ENCODE results near the gene FARS2.

Gene FARS2

GRCh38 chr6:5260661-5261544, at the start of gene FARS2, which contains the start of gene LYRM4:
Gene FARS2 (plus strand): TSS chr6:5261513.
Gene LYRM4 (minus strand): TSS chr6:5260950. CDS start chr6:5260733, 217 bp downstream.
- H3K4me3 ChIP-seq (ENCODE audit: low read depth, low read length) = peak within 1 kb of the TSS; percentile 95
- H3K9me3 ChIP-seq (ENCODE audit: control insufficient read depth, insufficient read depth, low read length) = no peaks in the 10 kb centered on the region
- peaks cover 13% of the 10 kb centered on the region for H3K36me3 ChIP-seq (ENCODE audit: control insufficient read depth, insufficient read depth, low read length)
- peak within 1 kb of the TSS; percentile 99 for H3K27ac ChIP-seq (ENCODE audit: low read depth, low read length)
- H3K4me1 ChIP-seq (ENCODE audit: control insufficient read depth, insufficient read depth, low read length) = peaks cover 3% of the 10 kb centered on the region; the same call in 1 of the 2 replicates
- no peaks in the 10 kb centered on the region for H3K27me3 ChIP-seq (ENCODE audit: control insufficient read depth, insufficient read depth, low read length)
- peak within 1 kb of the TSS; percentile 100 for H3K9ac ChIP-seq (ENCODE audit: low read depth, low read length)

- peaks cover 7% of the 10 kb centered on the region; the same call in 1 of the 2 replicates for H3K4me1 ChIP-seq (ENCODE audit: control insufficient read depth, insufficient read depth, low read length)
- peaks cover 14% of the 10 kb centered on the region for H3K36me3 ChIP-seq (ENCODE audit: control insufficient read depth, insufficient read depth, low read length)
- no peak overlapping the region for H3K27ac ChIP-seq (ENCODE audit: low read depth, low read length)
- no peak overlapping the region for H3K9ac ChIP-seq (ENCODE audit: low read depth, low read length)
- H3K4me3 ChIP-seq (ENCODE audit: low read depth, low read length) = no peak overlapping the region
- H3K9me3 ChIP-seq (ENCODE audit: control insufficient read depth, insufficient read depth, low read length) = no peaks in the 10 kb centered on the region
- H3K27me3 ChIP-seq (ENCODE audit: control insufficient read depth, insufficient read depth, low read length) = no peaks in the 10 kb centered on the region
Observed at GRCh38 chr6:5213836-5214235, 47.5 kb upstream of the FARS2 start.

GRCh38 chr6:5214570-5215052, 46.7 kb upstream of the FARS2 start:
- H3K9ac ChIP-seq (ENCODE audit: low read depth, low read length) = no peak overlapping the region
- peaks cover 7% of the 10 kb centered on the region; the same call in 1 of the 2 replicates for H3K4me1 ChIP-seq (ENCODE audit: control insufficient read depth, insufficient read depth, low read length)
- no peak overlapping the region for H3K4me3 ChIP-seq (ENCODE audit: low read depth, low read length)
- no peaks in the 10 kb centered on the region for H3K9me3 ChIP-seq (ENCODE audit: control insufficient read depth, insufficient read depth, low read length)
- peaks cover 14% of the 10 kb centered on the region for H3K36me3 ChIP-seq (ENCODE audit: control insufficient read depth, insufficient read depth, low read length)
- H3K27ac ChIP-seq (ENCODE audit: low read depth, low read length) = no peak overlapping the region
- H3K27me3 ChIP-seq (ENCODE audit: control insufficient read depth, insufficient read depth, low read length) = no peaks in the 10 kb centered on the region

GRCh38 chr6:5215159-5215558, 46.2 kb upstream of the FARS2 start:
- peaks cover 7% of the 10 kb centered on the region; the same call in 1 of the 2 replicates for H3K4me1 ChIP-seq (ENCODE audit: control insufficient read depth, insufficient read depth, low read length)
- H3K9ac ChIP-seq (ENCODE audit: low read depth, low read length) = no peak overlapping the region
- no peaks in the 10 kb centered on the region for H3K27me3 ChIP-seq (ENCODE audit: control insufficient read depth, insufficient read depth, low read length)
- H3K9me3 ChIP-seq (ENCODE audit: control insufficient read depth, insufficient read depth, low read length) = no peaks in the 10 kb centered on the region
- no peak overlapping the region for H3K27ac ChIP-seq (ENCODE audit: low read depth, low read length)
- no peak overlapping the region for H3K4me3 ChIP-seq (ENCODE audit: low read depth, low read length)
- peaks cover 14% of the 10 kb centered on the region for H3K36me3 ChIP-seq (ENCODE audit: control insufficient read depth, insufficient read depth, low read length)

GRCh38 chr6:5215799-5216198, 45.5 kb upstream of the FARS2 start:
- peaks cover 14% of the 10 kb centered on the region for H3K36me3 ChIP-seq (ENCODE audit: control insufficient read depth, insufficient read depth, low read length)
- H3K27ac ChIP-seq (ENCODE audit: low read depth, low read length) = no peak overlapping the region
- H3K9ac ChIP-seq (ENCODE audit: low read depth, low read length) = no peak overlapping the region
- H3K4me3 ChIP-seq (ENCODE audit: low read depth, low read length) = no peak overlapping the region
- peaks cover 7% of the 10 kb centered on the region; the same call in 1 of the 2 replicates for H3K4me1 ChIP-seq (ENCODE audit: control insufficient read depth, insufficient read depth, low read length)
- no peaks in the 10 kb centered on the region for H3K27me3 ChIP-seq (ENCODE audit: control insufficient read depth, insufficient read depth, low read length)
- H3K9me3 ChIP-seq (ENCODE audit: control insufficient read depth, insufficient read depth, low read length) = no peaks in the 10 kb centered on the region

- H3K27me3 ChIP-seq (ENCODE audit: control insufficient read depth, insufficient read depth, low read length) = no peaks in the 10 kb centered on the region
- H3K36me3 ChIP-seq (ENCODE audit: control insufficient read depth, insufficient read depth, low read length) = peaks cover 17% of the 10 kb centered on the region
- H3K9ac ChIP-seq (ENCODE audit: low read depth, low read length) = no peak overlapping the region
- H3K9me3 ChIP-seq (ENCODE audit: control insufficient read depth, insufficient read depth, low read length) = no peaks in the 10 kb centered on the region
- H3K4me1 ChIP-seq (ENCODE audit: control insufficient read depth, insufficient read depth, low read length) = peaks cover 7% of the 10 kb centered on the region; the same call in 1 of the 2 replicates
- H3K4me3 ChIP-seq (ENCODE audit: low read depth, low read length) = no peak overlapping the region
- H3K27ac ChIP-seq (ENCODE audit: low read depth, low read length) = no peak overlapping the region
Observed at GRCh38 chr6:5217356-5217755, 44.0 kb upstream of the FARS2 start.

GRCh38 chr6:5219011-5219691, 42.2 kb upstream of the FARS2 start:
- Histone ChIP-seq H3K27me3 (ENCODE audit: control insufficient read depth, insufficient read depth, low read length) (no peaks in the 10 kb centered on the region), H3K36me3 (ENCODE audit: control insufficient read depth, insufficient read depth, low read length) (peaks cover 12% of the 10 kb centered on the region; the same call in 1 of the 2 replicates), H3K4me3 (ENCODE audit: low read depth, low read length) (no peak overlapping the region), H3K4me1 (ENCODE audit: control insufficient read depth, insufficient read depth, low read length) (peaks cover 7% of the 10 kb centered on the region; the same call in 1 of the 2 replicates), H3K9me3 (ENCODE audit: control insufficient read depth, insufficient read depth, low read length) (no peaks in the 10 kb centered on the region), H3K27ac (ENCODE audit: low read depth, low read length) (no peak overlapping the region), H3K9ac (ENCODE audit: low read depth, low read length) (no peak overlapping the region)

GRCh38 chr6:5220443-5220842, 40.9 kb upstream of the FARS2 start:
- H3K36me3 ChIP-seq (ENCODE audit: control insufficient read depth, insufficient read depth, low read length) = peaks cover 8% of the 10 kb centered on the region; the same call in 1 of the 2 replicates
- no peaks in the 10 kb centered on the region for H3K9me3 ChIP-seq (ENCODE audit: control insufficient read depth, insufficient read depth, low read length)
- no peak overlapping the region for H3K4me3 ChIP-seq (ENCODE audit: low read depth, low read length)
- no peak overlapping the region for H3K27ac ChIP-seq (ENCODE audit: low read depth, low read length)
- H3K9ac ChIP-seq (ENCODE audit: low read depth, low read length) = no peak overlapping the region
- H3K27me3 ChIP-seq (ENCODE audit: control insufficient read depth, insufficient read depth, low read length) = no peaks in the 10 kb centered on the region
- peaks cover 7% of the 10 kb centered on the region; the same call in 1 of the 2 replicates for H3K4me1 ChIP-seq (ENCODE audit: control insufficient read depth, insufficient read depth, low read length)

GRCh38 chr6:5223309-5223708, 38.0 kb upstream of the FARS2 start:
- Histone ChIP-seq H3K4me3 (ENCODE audit: low read depth, low read length) (no peak overlapping the region), H3K27ac (ENCODE audit: low read depth, low read length) (no peak overlapping the region), H3K27me3 (ENCODE audit: control insufficient read depth, insufficient read depth, low read length) (no peaks in the 10 kb centered on the region), H3K36me3 (ENCODE audit: control insufficient read depth, insufficient read depth, low read length) (peaks cover 8% of the 10 kb centered on the region; the same call in 1 of the 2 replicates), H3K4me1 (ENCODE audit: control insufficient read depth, insufficient read depth, low read length) (0 out of 2 replicates have a peak, but pooled peaks cover 4% of the 10 kb centered on the region), H3K9me3 (ENCODE audit: control insufficient read depth, insufficient read depth, low read length) (no peaks in the 10 kb centered on the region), H3K9ac (ENCODE audit: low read depth, low read length) (no peak overlapping the region)

- H3K36me3 ChIP-seq (ENCODE audit: control insufficient read depth, insufficient read depth, low read length) = no peaks in the 10 kb centered on the region
- H3K27ac ChIP-seq (ENCODE audit: low read depth, low read length) = no peak overlapping the region
- no peak overlapping the region for H3K9ac ChIP-seq (ENCODE audit: low read depth, low read length)
- H3K4me3 ChIP-seq (ENCODE audit: low read depth, low read length) = no peak overlapping the region
- H3K4me1 ChIP-seq (ENCODE audit: control insufficient read depth, insufficient read depth, low read length) = peaks cover 22% of the 10 kb centered on the region
- H3K27me3 ChIP-seq (ENCODE audit: control insufficient read depth, insufficient read depth, low read length) = no peaks in the 10 kb centered on the region
- no peaks in the 10 kb centered on the region for H3K9me3 ChIP-seq (ENCODE audit: control insufficient read depth, insufficient read depth, low read length)
Observed at GRCh38 chr6:5229356-5229755, 32.0 kb upstream of the FARS2 start.
